Fibroblast of lung (primary cell): ENCODE results near the gene TEX2.

Experiments
- CTCF ChIP-seq, 2 donors: IDR thresholded peaks in 1 of 2; conservative IDR thresholded peaks in 1 of 2; 1 replicate in 1 of 2; 2 replicates in 1 of 2; pipeline ENCODE4 v1.5.1; 2011 to 2012; ENCODE audit warnings: low read length in 2 of 2, control low read depth in 1 of 2, inconsistent platforms in 1 of 2, low read depth in 1 of 2, mild to moderate bottlenecking in 1 of 2
- EZH2 ChIP-seq: IDR thresholded peaks from 2 replicates; pipeline ENCODE4 v1.5.1; 2012; ENCODE audit warnings: low read length, control low read depth, mild to moderate bottlenecking; ENCODE audit errors: missing control alignments

GRCh38 chr17:64134216-64134970, 128.7 kb downstream of the TEX2 start:
- TF ChIP-seq CTCF (conservative IDR thresholded peaks at IDR 0.05 in 1 of 2, IDR thresholded peaks at IDR 0.05 in 1 of 2; ENCODE audit: low read depth in 1 of 2, low read length in 2 of 2) (no peak), EZH2 (no peak)
